Fibroblast of skin of right biceps (primary cell): ENCODE data around the gene AHSP.
"Not testable (repeated sequence)": the region's sequence is repeated elsewhere in the genome, so short reads cannot be mapped to it uniquely, and the experiment has no call there.

Experiments
- DNase-seq: peaks from one replicate; pipeline ENCODE4 v3.0.0-alpha.2; 2013

The AHSP gene

DNA sequence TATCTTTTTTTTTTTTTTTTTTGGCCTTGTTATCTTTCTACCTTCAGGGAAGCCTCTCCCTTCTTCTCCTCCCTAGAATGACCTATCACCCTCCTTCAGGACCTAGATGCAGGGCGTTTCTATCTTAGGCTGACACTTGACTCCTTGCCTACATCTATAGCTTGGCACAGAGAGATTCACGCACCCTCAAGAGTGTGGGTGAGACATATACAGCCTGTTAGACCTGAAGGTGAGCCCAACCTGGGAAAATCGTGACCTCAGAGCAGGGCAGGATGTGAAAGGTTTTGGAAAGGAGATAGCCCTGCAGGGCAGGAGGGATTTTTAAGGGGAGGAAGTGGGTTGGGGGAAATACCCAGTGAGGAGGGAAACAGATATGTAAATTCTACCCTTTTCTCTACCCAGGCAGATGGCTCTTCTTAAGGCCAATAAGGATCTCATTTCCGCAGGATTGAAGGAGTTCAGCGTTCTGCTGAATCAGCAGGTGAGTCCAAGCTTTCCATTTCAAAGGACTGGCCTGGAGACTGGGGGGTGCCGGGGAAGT, at the start of gene AHSP:
TSS of gene AHSP (plus strand) at position 167 of the 541 bp plus-strand sequence. CDS start at position 407, 240 bp downstream.
- DNase-seq = no peak

DNA sequence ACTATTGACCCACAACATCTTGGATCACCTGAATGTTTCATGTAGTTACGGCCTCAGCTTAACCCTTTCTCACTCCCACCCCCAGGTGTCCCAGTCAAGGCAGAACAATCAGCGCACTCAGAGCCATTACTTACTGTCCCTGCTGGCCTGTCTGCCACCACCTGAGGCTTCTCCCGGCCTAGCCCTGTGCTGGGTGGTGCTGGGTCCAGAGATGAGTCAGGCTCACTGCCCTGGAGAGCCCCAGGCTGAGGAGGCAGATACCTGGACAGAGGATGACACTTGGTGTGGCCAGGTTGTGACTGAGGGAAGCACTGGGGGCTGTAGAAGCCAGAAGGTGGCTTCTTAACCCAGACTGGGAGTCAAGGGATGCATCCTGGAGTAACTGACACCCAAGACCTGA, 48.7 kb upstream of the AHSP start:
- no peak for DNase-seq

DNA sequence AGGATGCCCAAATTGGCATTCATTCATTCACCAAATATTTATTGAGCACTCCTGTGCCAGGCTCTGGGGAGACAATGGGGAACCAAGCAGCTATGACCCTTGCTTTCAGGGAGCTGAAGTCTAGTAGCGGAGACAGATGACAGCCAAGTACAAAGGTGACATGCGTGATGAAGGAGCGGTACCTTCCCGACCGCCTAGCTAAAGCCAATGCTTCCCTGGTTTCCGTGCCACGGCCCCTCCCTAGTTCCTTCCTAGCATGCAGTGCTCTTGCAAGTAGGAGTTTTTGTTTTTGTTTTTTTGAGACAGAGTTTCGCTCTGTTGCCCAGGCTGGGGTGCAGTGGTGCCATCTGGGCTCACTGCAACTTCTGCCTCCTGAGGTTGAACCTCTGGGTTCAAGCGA, 47.9 kb upstream of the AHSP start:
- DNase-seq = no peak

DNA sequence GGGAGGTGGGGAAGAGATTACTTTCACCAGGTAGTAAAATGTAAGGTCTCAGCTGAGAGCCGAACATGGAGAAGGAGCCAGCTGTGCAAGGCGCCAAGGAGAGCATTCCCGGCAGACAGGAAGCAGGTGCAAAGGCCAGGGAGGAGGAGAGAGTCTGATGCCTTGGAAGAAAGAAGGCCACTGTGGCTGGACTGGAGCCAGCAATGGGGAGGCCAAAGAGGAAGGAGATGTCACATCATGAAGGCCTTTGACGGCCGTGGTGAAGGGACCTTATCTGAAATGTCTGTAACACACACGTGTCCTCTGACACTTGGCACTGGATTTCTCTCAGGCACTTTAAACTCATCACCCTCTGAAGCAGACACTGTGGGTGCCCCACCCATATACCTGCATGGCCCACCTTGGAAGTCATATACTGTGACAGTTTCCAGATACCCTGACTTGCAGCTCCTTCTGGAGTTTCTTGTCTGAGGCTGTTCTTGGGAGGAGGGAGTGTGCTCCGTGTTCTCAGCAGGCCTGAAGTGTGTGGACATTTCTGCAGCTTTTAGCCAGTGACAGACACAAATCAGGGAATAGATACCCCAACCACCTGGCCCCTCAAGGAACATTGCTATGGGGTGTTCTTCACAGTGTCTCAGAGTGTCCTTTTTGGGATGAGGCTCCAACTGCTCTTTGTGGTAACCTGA, 46.7 kb upstream of the AHSP start:
- DNase-seq = no peak

GRCh38 chr16:31483081-31483480, 44.6 kb upstream of the AHSP start, which contains the start of gene SLC5A2:
TSS of gene SLC5A2 (plus strand) at chr16:31483123. CDS start at chr16:31483137, 14 bp downstream.
- DNase-seq = no peak

- DNase-seq = not testable (repeated sequence)
These were observed 43.7 kb upstream of the AHSP start for GRCh38 chr16:31484048-31484447.

- no peak for DNase-seq
These were observed 43.1 kb upstream of the AHSP start for GRCh38 chr16:31484491-31485171.

DNA sequence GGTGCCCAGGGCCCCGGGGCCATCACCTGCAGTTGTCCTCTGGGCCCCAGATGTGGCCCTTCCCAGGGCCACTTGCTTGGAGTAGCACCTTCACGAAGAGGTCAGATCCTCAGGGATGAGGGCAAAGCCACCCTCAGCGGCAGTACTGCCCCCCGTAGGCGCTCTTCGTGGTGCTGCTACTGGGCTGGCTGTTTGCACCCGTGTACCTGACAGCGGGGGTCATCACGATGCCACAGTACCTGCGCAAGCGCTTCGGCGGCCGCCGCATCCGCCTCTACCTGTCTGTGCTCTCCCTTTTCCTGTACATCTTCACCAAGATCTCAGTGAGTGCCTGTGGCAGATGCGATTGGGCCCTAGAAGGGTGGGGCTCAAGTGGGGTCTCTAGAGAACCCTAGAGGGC, 42.1 kb upstream of the AHSP start:
- no peak for DNase-seq

DNA sequence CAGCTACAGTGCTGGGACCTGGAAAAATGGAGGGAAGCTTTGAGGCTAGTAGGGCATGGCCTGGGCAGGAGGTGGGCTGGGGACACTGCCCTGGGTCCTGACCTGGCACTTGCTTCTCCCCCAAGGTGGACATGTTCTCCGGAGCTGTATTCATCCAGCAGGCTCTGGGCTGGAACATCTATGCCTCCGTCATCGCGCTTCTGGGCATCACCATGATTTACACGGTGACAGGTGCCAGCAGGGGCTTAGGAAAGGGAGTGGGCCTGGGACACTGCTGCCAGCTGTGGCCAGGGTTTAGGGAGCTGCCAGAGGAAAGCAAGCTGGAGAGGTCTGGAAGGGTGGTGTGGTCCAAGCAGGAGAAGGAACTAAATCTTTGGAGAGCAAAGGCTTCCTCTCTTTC, 41.7 kb upstream of the AHSP start:
- DNase-seq = no peak

GRCh38 chr16:31487071-31487719, 40.5 kb upstream of the AHSP start:
- no peak for DNase-seq

- DNase-seq = no peak
These were observed 39.8 kb upstream of the AHSP start for GRCh38 chr16:31487720-31488467.

DNA sequence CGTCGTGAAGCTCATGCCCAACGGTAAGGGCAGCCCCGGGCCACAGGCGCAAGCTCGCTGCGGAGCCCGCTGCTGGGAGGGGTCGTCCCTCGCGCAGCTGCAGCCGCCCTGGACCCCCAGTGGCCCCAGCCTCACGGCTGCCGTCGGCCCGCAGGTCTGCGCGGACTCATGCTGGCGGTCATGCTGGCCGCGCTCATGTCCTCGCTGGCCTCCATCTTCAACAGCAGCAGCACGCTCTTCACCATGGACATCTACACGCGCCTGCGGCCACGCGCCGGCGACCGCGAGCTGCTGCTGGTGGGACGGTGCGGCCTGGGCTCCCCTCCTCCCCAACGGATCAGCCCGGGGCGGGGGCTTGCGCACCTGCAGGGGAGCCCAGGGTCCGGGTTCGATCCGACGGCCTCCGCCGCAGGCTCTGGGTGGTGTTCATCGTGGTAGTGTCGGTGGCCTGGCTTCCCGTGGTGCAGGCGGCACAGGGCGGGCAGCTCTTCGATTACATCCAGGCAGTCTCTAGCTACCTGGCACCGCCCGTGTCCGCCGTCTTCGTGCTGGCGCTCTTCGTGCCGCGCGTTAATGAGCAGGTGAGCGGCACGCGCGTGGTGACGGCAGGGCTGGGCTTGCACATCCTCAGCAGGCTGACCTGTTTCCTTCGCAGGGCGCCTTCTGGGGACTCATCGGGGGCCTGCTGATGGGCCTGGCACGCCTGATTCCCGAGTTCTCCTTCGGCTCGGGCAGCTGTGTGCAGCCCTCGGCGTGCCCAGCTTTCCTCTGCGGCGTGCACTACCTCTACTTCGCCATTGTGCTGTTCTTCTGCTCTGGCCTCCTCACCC, 39.0 kb upstream of the AHSP start:
- no peak for DNase-seq

GRCh38 chr16:31489298-31489564, 38.5 kb upstream of the AHSP start:
- no peak for DNase-seq

DNA sequence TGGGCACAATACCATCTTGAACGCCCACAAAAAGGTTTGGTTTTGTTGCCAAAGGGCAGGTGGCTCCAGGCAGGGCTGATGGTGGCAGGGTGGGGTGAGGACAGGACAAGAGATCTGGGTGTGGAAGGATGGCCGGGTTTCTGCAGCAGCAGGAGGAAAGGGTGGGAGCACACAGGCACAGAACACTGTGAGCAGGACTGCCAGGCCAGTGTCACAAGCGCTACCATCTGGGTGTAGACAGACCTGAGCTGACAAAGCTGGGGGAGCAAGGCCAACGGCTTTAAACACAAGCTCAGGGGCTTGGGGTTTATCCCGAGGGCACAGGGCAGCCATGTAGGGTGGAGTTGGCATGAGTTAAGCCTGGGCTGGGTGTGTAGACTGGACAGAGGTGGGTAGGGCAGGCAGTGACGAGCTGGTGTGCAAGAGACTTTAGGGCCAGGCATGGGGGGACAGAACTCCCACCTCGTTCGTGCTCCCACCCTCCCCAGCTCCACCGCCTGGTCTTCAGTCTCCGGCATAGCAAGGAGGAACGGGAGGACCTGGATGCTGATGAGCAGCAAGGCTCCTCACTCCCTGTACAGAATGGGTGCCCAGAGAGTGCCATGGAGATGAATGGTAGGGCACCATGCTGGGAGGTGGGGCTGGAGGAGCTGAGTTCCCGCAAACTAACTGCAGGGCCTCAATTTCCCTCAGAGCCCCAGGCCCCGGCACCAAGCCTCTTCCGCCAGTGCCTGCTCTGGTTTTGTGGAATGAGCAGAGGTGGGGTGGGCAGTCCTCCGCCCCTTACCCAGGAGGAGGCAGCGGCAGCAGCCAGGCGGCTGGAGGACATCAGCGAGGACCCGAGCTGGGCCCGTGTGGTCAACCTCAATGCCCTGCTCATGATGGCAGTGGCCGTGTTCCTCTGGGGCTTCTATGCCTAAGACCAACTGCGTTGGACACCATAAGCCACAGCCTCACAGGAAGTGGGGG, 37.8 kb upstream of the AHSP start:
- no peak for DNase-seq

DNA sequence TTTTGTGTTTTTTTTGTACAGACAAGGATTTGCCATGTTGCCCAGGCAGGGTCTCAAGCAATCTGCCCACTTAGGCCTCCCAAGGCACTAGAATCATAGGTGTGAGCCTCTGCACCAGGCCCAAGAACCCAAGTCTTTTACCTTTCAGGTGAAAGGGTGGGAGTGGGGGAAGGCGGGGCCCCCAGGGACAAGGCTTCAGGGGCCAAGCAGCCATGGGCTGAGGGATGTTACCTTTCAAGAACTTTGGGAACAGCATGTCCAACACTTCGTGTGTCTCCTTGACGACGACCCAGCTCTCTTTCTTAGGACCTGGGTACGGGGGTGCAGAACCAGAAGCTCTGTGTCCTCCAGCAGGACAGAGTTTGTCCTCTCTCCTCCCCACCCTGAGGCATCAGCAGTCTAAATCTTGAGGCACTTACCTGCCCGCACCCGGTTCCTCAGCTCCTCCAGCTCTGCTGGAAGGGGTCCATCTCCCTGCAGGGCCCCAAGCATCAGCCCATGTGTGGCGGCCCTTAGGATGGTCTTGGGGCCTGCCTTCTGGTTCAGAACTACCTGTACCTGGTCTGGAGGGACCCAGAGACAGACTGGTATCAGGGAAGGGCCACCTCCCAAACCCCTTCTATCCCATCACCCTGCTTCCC, 35.8 kb upstream of the AHSP start:
- no peak for DNase-seq

- no peak for DNase-seq
These were observed 34.1 kb upstream of the AHSP start for GRCh38 chr16:31493506-31494125.

GRCh38 chr16:31496670-31497069, 31.0 kb upstream of the AHSP start:
- no peak for DNase-seq

DNA sequence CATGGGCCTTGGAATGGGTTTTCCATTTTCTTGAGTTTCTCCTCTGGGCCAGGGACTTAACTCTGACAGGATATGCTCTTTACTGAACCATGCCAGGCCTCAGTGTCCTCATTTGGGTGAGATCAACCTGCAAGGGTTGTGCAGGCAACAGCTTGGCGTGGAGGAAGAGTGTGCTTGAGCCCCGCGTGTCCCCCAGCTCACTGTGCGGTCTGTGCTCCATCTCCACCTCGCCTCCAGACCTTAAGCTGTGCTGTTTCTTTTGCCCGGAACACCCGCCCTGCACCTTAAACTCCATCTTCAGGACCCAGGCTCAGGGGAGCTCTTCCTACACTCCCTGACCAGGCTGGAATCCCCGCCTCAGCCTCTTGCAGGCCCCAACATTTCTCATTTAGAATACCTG, 29.2 kb upstream of the AHSP start:
- no peak for DNase-seq

GRCh38 chr16:31499928-31500327, 27.8 kb upstream of the AHSP start:
- DNase-seq = no peak
